Endothelial cell (in vitro differentiated cells): ENCODE measurements around the gene KLHL30. TPM values are rescaled to one million over a fixed set of nuclear protein-coding genes. Genes with fewer than 3 reads are reported as not detected.

Experiments
- DNase-seq: peaks from one replicate; pipeline ENCODE4 v3.0.0; 2021; ENCODE audit warnings: low spot score
- H3K27ac Mint-ChIP-seq: one replicate; pipeline ENCODE4 v1.8.0; 2021; ENCODE audit warnings: mixed read lengths, inconsistent platforms; ENCODE audit not compliant: unreplicated experiment
- H3K27me3 Mint-ChIP-seq: one replicate; pipeline ENCODE4 v1.8.0; 2021; ENCODE audit warnings: mild to moderate bottlenecking, moderate library complexity, mixed read lengths, inconsistent platforms; ENCODE audit not compliant: unreplicated experiment
- H3K36me3 Mint-ChIP-seq: one replicate; pipeline ENCODE4 v1.8.0; 2021; ENCODE audit warnings: mild to moderate bottlenecking, low read depth, mixed read lengths, inconsistent platforms; ENCODE audit not compliant: unreplicated experiment
- H3K4me1 Mint-ChIP-seq: one replicate; pipeline ENCODE4 v1.8.0; 2021; ENCODE audit warnings: mild to moderate bottlenecking, mixed read lengths, inconsistent platforms; ENCODE audit not compliant: unreplicated experiment
- H3K4me3 Mint-ChIP-seq: one replicate; pipeline ENCODE4 v1.8.0; 2021; ENCODE audit warnings: mild to moderate bottlenecking, mixed read lengths, inconsistent platforms; ENCODE audit not compliant: unreplicated experiment
- H3K9me3 Mint-ChIP-seq: one replicate; pipeline ENCODE4 v1.8.0; 2021; ENCODE audit warnings: mixed read lengths, inconsistent platforms; ENCODE audit not compliant: unreplicated experiment
- total RNA-seq: library from RNA; stranded (reverse); fragmentation: NEBNext Ultra II Directional; extraction: Animal tissue kit (Norgen Biotek cat#: 25700); gene quantifications from one replicate; pipeline ENCODE4 v1.2.1, GENCODE V29; 2021; ENCODE audit not compliant: unreplicated experiment
- TF ChIP-seq, protein P1 (sequence below): fragments of 200-600 bp; sonication (generic); IDR thresholded peaks from one replicate; pipeline ENCODE4 v1.5.0; 2021; ENCODE audit warnings: antibody characterized with exemption; ENCODE audit not compliant: unreplicated experiment

The KLHL30 gene
- total RNA-seq, 1 donor from 2014 or later = not detected

- peaks cover 9% of the 10 kb centered on the region for H3K27me3 Mint-ChIP-seq
- no peaks in the 10 kb centered on the region for H3K36me3 Mint-ChIP-seq
- H3K9me3 Mint-ChIP-seq = no peaks in the 10 kb centered on the region
- H3K4me3 Mint-ChIP-seq = no peak within 1 kb of the TSS
- H3K4me1 Mint-ChIP-seq = peaks cover 6% of the 10 kb centered on the region
- TF ChIP-seq, protein P1, sequence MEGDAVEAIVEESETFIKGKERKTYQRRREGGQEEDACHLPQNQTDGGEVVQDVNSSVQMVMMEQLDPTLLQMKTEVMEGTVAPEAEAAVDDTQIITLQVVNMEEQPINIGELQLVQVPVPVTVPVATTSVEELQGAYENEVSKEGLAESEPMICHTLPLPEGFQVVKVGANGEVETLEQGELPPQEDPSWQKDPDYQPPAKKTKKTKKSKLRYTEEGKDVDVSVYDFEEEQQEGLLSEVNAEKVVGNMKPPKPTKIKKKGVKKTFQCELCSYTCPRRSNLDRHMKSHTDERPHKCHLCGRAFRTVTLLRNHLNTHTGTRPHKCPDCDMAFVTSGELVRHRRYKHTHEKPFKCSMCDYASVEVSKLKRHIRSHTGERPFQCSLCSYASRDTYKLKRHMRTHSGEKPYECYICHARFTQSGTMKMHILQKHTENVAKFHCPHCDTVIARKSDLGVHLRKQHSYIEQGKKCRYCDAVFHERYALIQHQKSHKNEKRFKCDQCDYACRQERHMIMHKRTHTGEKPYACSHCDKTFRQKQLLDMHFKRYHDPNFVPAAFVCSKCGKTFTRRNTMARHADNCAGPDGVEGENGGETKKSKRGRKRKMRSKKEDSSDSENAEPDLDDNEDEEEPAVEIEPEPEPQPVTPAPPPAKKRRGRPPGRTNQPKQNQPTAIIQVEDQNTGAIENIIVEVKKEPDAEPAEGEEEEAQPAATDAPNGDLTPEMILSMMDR = no peak
- no peak within 1 kb of the TSS for H3K27ac Mint-ChIP-seq
- DNase-seq = no peak
These were observed 38.2 kb upstream of the KLHL30 start, which contains the start of gene ESPNL for GRCh38 chr2:238100049-238100820. Gene ESPNL (plus strand): TSS chr2:238100340. CDS start chr2:238100420, 80 bp downstream.

DNA sequence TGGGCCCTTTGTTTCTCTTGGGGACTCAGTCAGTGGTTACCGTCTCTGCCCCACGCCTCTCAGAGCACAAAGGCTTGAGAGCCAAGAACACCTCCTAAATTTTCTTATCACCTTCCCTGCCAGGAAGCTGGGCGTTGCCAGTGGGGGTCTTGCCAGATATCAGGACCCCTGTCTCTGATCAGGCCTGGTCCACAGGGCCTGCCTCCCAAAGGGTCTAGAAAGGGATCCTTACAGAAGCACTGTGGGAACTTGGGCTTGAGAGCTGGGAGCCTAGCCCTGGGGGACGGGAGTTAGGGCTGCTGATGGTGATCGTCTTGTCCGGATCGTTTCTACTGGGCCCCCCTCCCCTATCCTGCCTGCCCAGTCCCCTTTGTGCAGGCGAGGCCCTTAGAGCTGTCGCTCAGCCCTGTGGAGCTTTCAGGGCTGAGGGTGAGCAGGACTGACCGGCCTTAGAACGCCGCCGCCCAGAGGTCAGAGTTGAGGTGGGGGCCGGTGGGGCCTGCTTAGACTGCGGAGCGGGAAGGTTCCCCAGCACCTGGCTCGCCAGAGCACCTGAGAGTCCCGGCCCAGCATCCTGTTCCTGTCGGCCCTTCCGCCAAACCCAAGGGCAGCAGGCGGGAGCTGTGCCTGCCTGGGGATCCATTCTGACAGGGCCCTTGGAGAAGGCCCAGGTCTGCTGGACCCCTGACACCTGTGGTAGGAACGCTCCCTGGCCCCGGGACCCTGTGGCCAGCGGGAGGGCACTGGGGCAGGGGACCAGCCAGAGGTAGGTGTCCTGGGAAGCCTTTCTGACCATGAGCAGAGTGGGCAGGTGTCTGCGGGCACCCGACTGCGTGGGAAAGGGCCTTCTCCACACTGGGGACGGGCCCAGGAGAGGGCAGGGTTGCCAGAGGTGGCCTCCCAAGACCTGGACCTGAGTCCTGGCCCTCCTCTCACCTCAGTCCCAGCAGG lies 37.4 kb upstream of the KLHL30 start:
- Mint-ChIP-seq H3K36me3 (no peaks in the 10 kb centered on the region), H3K27me3 (peaks cover 9% of the 10 kb centered on the region), H3K4me1 (peaks cover 6% of the 10 kb centered on the region), H3K4me3 (no peak overlapping the region), H3K9me3 (no peaks in the 10 kb centered on the region), H3K27ac (no peak overlapping the region)
- TF ChIP-seq, protein P1 = no peak
- DNase-seq = no peak

GRCh38 chr2:238101891-238102841 lies 36.3 kb upstream of the KLHL30 start:
- H3K4me3 Mint-ChIP-seq = no peak overlapping the region
- peaks cover 6% of the 10 kb centered on the region for H3K4me1 Mint-ChIP-seq
- H3K27me3 Mint-ChIP-seq = peaks cover 9% of the 10 kb centered on the region
- DNase-seq = no peak
- no peaks in the 10 kb centered on the region for H3K36me3 Mint-ChIP-seq
- TF ChIP-seq, protein P1 = no peak
- H3K9me3 Mint-ChIP-seq = no peaks in the 10 kb centered on the region
- no peak overlapping the region for H3K27ac Mint-ChIP-seq

DNA sequence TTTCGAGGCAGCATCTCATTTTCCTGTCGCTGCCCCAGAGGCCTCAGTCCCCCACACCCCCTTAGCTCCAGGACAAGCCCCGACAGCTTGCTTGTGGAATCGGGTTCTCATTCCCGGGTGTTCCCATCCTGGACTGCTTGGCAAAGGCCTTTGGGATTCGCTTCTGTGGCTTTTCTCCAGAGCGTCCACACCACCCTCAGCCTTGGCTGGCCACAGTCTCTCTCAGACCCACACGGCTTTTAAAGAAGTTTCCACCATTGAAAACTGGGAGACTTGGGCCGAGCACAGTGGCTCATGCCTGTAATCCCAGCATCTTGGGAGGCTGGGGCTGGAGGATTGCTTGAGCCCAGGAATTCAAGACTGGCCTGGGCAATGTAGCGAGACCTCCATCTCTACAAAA lies 35.6 kb upstream of the KLHL30 start:
- H3K27ac Mint-ChIP-seq = no peak overlapping the region
- TF ChIP-seq, protein P1 = no peak
- peaks cover 6% of the 10 kb centered on the region for H3K4me1 Mint-ChIP-seq
- no peak for DNase-seq
- no peaks in the 10 kb centered on the region for H3K36me3 Mint-ChIP-seq
- H3K9me3 Mint-ChIP-seq = no peaks in the 10 kb centered on the region
- no peak overlapping the region for H3K4me3 Mint-ChIP-seq
- peaks cover 9% of the 10 kb centered on the region for H3K27me3 Mint-ChIP-seq
